ENCODE data around the gene SH3D19.

SH3D19 gene

GRCh38 chr4:151117371-151117962 is 207.9 kb downstream of the SH3D19 start:
- Histone ChIP-seq H3K79me2 (ENCODE audit: insufficient read depth, low read length) (no peaks in the 10 kb centered on the region), H3K9me2 (replicated peaks; ENCODE audit: insufficient read depth, low read length) (no peaks in the 10 kb centered on the region), H3K4me3 (ENCODE audit: insufficient read depth, low read length, poor library complexity, severe bottlenecking) (no peak overlapping the region), H3K9ac (ENCODE audit: low read length) (no peak overlapping the region), H2AFZ (ENCODE audit: low read depth, low read length, severe bottlenecking) (no peak overlapping the region), H3K36me3 (ENCODE audit: low read length) (no peaks in the 10 kb centered on the region), H3K27ac (ENCODE audit: low read depth, low read length) (no peak overlapping the region), H4K20me1 (ENCODE audit: low read depth, low read length) (no peaks in the 10 kb centered on the region), H3F3A (ENCODE audit: insufficient read depth) (peaks cover 3% of the 10 kb centered on the region; the same call in 1 of the 2 replicates), H3K27me3 (ENCODE audit: low read length) (no peaks in the 10 kb centered on the region), H3K4me2 (ENCODE audit: low read depth, low read length, poor library complexity, severe bottlenecking) (no peak overlapping the region), H3K9me3 (ENCODE audit: insufficient read depth, low read length) (no peaks in the 10 kb centered on the region)
- no peak for TF ChIP-seq EZH2phosphoT487 (conservative IDR thresholded peaks at IDR 0.05; ENCODE audit: low read length)
- TF ChIP-seq, protein P1, sequence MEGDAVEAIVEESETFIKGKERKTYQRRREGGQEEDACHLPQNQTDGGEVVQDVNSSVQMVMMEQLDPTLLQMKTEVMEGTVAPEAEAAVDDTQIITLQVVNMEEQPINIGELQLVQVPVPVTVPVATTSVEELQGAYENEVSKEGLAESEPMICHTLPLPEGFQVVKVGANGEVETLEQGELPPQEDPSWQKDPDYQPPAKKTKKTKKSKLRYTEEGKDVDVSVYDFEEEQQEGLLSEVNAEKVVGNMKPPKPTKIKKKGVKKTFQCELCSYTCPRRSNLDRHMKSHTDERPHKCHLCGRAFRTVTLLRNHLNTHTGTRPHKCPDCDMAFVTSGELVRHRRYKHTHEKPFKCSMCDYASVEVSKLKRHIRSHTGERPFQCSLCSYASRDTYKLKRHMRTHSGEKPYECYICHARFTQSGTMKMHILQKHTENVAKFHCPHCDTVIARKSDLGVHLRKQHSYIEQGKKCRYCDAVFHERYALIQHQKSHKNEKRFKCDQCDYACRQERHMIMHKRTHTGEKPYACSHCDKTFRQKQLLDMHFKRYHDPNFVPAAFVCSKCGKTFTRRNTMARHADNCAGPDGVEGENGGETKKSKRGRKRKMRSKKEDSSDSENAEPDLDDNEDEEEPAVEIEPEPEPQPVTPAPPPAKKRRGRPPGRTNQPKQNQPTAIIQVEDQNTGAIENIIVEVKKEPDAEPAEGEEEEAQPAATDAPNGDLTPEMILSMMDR (IDR thresholded peaks at IDR 0.05; ENCODE audit: insufficient read depth, low read length, poor library complexity, severe bottlenecking) = peak; percentile 81

- no peak overlapping the region for H3K4me3 ChIP-seq (ENCODE audit: insufficient read depth, low read length, poor library complexity, severe bottlenecking)
- H3K36me3 ChIP-seq (ENCODE audit: low read length) = no peaks in the 10 kb centered on the region; the same call in 1 of the 2 replicates
- H3K27me3 ChIP-seq (ENCODE audit: low read length) = no peaks in the 10 kb centered on the region
- H3K9ac ChIP-seq (ENCODE audit: low read length) = no peak overlapping the region
- H3K79me2 ChIP-seq (ENCODE audit: insufficient read depth, low read length) = no peaks in the 10 kb centered on the region
- H4K20me1 ChIP-seq (ENCODE audit: low read depth, low read length) = no peaks in the 10 kb centered on the region
- TF ChIP-seq, protein P1 (IDR thresholded peaks at IDR 0.05; ENCODE audit: insufficient read depth, low read length, poor library complexity, severe bottlenecking) = no peak
- TF ChIP-seq EZH2phosphoT487 (conservative IDR thresholded peaks at IDR 0.05; ENCODE audit: low read length) = no peak
- H3K27ac ChIP-seq (ENCODE audit: low read depth, low read length) = no peak overlapping the region
- no peaks in the 10 kb centered on the region for H3K9me3 ChIP-seq (ENCODE audit: insufficient read depth, low read length)
- H3K4me2 ChIP-seq (ENCODE audit: low read depth, low read length, poor library complexity, severe bottlenecking) = no peak overlapping the region
- H3K9me2 ChIP-seq (replicated peaks; ENCODE audit: insufficient read depth, low read length) = no peaks in the 10 kb centered on the region
- H2AFZ ChIP-seq (ENCODE audit: low read depth, low read length, severe bottlenecking) = no peak overlapping the region
- H3F3A ChIP-seq (ENCODE audit: insufficient read depth) = peaks cover 5% of the 10 kb centered on the region; the same call in 1 of the 2 replicates
Measured at GRCh38 chr4:151114986-151115385, 210.4 kb downstream of the SH3D19 start.

DNA sequence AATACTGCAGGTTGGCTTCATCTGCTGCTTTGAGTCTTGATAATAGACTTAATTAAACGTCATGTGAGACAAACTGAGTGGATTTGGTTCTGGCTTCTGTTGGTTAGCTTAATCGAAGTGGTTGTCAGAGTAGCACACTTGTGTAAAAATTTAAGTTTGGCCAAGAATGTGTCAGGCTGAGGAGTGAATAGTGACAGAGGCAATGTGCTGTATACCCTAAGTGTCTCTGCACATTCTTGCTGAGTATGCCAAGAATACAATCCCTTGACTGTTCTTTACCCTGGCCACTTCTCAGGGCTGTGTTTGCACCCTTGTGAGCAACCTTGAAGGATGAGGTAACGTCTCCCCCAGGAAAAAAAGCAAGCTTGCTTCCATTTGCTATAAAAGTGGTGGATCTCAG is 211.1 kb downstream of the SH3D19 start:
- Histone ChIP-seq H3K27ac (ENCODE audit: low read depth, low read length) (no peak overlapping the region), H3K9ac (ENCODE audit: low read length) (no peak overlapping the region), H3K4me3 (ENCODE audit: insufficient read depth, low read length, poor library complexity, severe bottlenecking) (no peak overlapping the region), H3K79me2 (ENCODE audit: insufficient read depth, low read length) (no peaks in the 10 kb centered on the region), H2AFZ (ENCODE audit: low read depth, low read length, severe bottlenecking) (no peak overlapping the region), H3F3A (ENCODE audit: insufficient read depth) (peaks cover 5% of the 10 kb centered on the region; the same call in 1 of the 2 replicates), H3K36me3 (ENCODE audit: low read length) (no peaks in the 10 kb centered on the region; the same call in 1 of the 2 replicates), H3K9me3 (ENCODE audit: insufficient read depth, low read length) (no peaks in the 10 kb centered on the region), H3K27me3 (ENCODE audit: low read length) (no peaks in the 10 kb centered on the region), H3K9me2 (replicated peaks; ENCODE audit: insufficient read depth, low read length) (no peaks in the 10 kb centered on the region), H4K20me1 (ENCODE audit: low read depth, low read length) (no peaks in the 10 kb centered on the region), H3K4me2 (ENCODE audit: low read depth, low read length, poor library complexity, severe bottlenecking) (no peak overlapping the region)
- no peak for TF ChIP-seq EZH2phosphoT487 (conservative IDR thresholded peaks at IDR 0.05; ENCODE audit: low read length)
- TF ChIP-seq, protein P1 (IDR thresholded peaks at IDR 0.05; ENCODE audit: insufficient read depth, low read length, poor library complexity, severe bottlenecking) = no peak
